Nephron (organoid): ENCODE measurements around the gene MCL1.
"Not testable (repeated sequence)": the region's sequence is repeated elsewhere in the genome, so short reads cannot be mapped to it uniquely, and the experiment has no call there.

Experiments
- H3K27ac Mint-ChIP-seq, 3 experiments: 2 replicates each; pipeline ENCODE4 v1.8.0; 2020; ENCODE audit warnings: mixed read lengths in 3 of 3, mild to moderate bottlenecking in 2 of 3, moderate library complexity in 1 of 3
- H3K27me3 Mint-ChIP-seq: 2 replicates; pipeline ENCODE4 v1.8.0; 2021; ENCODE audit warnings: low read depth, mild to moderate bottlenecking, moderate library complexity, mixed read lengths
- H3K36me3 Mint-ChIP-seq: 2 replicates; pipeline ENCODE4 v1.8.0; 2020; ENCODE audit warnings: low read depth, mixed read lengths
- H3K4me1 Mint-ChIP-seq: 2 replicates; pipeline ENCODE4 v1.8.0; 2020; ENCODE audit warnings: mixed read lengths
- H3K4me3 Mint-ChIP-seq, 3 experiments: 2 replicates each; pipeline ENCODE4 v1.8.0; 2020; ENCODE audit warnings: mild to moderate bottlenecking in 3 of 3, mixed read lengths in 3 of 3, moderate library complexity in 2 of 3
- H3K9me3 Mint-ChIP-seq: 2 replicates; pipeline ENCODE4 v1.8.0; 2020; ENCODE audit warnings: mixed read lengths
- TF ChIP-seq, protein P1 (sequence below), 3 experiments: fragments of 200-600 bp; sonication (generic); IDR thresholded peaks; one replicate each; pipeline ENCODE4 v1.5.0; 2021; ENCODE audit warnings: antibody characterized with exemption in 3 of 3; ENCODE audit not compliant: unreplicated experiment in 3 of 3

The MCL1 gene

DNA sequence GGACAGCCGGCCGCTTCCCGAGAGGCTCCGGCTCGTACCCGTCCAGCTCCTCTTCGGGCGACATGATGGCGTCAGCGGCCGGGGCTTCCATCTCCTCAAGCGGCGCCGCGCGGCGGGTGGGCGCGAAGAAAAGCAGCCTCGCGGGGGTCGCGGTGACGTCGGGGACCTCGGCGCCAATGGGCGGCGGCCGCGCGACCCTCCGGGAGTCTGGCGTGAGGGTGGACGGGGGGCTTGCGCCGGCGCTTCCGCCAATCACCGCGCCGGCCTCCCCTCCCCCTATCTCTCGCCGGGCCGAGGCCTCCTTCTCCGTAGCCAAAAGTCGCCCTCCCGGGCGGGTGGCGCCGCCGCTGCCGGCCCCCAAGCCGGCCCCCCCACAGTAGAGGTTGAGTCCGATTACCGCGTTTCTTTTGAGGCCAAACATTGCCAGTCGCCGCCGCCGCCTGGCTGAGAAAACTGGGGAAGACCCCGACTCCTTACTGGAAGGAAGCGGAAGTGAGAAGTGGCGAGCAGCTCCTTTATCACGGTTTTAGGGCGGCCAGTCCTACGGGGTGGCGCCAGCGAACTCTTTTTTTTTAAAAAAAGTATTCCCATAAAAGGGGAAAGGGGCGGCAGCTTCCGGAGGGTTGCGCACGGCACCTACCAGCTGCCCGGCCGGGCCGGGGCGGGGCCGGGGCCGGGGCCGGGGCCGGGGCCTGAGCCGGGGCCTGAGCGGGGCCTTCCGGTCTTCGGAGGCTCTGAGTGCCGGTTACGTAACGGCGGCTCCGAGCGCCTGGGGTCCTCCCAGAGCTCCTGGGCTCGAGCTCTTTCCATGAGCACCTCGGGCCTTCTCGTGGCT, at the start of gene MCL1:
Gene MCL1, minus strand, starts transcription at position 501 of the 835 bp plus-strand sequence. Its CDS starts 80 bp downstream, at position 421.
- H3K27ac Mint-ChIP-seq, result peak within 1 kb of the TSS; percentile 96 to 100 (median 99)
- peak within 1 kb of the TSS; percentile 95 to 98 (median 97) for H3K4me3 Mint-ChIP-seq
- no peaks in the 10 kb centered on the region for H3K9me3 Mint-ChIP-seq
- H3K36me3 Mint-ChIP-seq, result peaks cover 50% of the 10 kb centered on the region
- peaks cover 47% of the 10 kb centered on the region for H3K4me1 Mint-ChIP-seq
- TF ChIP-seq, protein P1, sequence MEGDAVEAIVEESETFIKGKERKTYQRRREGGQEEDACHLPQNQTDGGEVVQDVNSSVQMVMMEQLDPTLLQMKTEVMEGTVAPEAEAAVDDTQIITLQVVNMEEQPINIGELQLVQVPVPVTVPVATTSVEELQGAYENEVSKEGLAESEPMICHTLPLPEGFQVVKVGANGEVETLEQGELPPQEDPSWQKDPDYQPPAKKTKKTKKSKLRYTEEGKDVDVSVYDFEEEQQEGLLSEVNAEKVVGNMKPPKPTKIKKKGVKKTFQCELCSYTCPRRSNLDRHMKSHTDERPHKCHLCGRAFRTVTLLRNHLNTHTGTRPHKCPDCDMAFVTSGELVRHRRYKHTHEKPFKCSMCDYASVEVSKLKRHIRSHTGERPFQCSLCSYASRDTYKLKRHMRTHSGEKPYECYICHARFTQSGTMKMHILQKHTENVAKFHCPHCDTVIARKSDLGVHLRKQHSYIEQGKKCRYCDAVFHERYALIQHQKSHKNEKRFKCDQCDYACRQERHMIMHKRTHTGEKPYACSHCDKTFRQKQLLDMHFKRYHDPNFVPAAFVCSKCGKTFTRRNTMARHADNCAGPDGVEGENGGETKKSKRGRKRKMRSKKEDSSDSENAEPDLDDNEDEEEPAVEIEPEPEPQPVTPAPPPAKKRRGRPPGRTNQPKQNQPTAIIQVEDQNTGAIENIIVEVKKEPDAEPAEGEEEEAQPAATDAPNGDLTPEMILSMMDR (IDR thresholded peaks at IDR 0.05; ENCODE audit: unreplicated experiment in 3 of 3), result no peak
- no peaks in the 10 kb centered on the region for H3K27me3 Mint-ChIP-seq

DNA sequence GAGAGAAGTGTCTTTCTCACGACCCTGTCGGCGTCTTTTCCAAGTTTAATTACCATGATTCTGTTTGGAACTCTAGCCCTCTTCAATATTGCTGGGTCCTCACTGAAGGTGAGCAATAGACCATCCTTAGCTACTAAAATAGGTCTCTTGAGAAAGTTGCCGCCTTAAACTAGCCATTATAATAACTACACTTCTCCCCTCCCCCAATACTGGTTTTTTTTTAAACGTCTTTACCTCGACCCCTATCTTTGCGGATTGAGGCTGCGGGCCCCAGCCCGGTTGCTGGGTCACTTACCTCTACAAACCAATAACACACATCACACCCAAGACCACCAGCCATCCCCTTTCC, 49.3 kb upstream of the MCL1 start:
- Mint-ChIP-seq H3K27me3 (no peaks in the 10 kb centered on the region), H3K4me3 (no peak overlapping the region), H3K9me3 (no peaks in the 10 kb centered on the region), H3K27ac (no peak overlapping the region), H3K36me3 (peaks cover 40% of the 10 kb centered on the region), H3K4me1 (peaks cover 18% of the 10 kb centered on the region)
- TF ChIP-seq, protein P1 (IDR thresholded peaks at IDR 0.05; ENCODE audit: unreplicated experiment in 3 of 3), result no peak

DNA sequence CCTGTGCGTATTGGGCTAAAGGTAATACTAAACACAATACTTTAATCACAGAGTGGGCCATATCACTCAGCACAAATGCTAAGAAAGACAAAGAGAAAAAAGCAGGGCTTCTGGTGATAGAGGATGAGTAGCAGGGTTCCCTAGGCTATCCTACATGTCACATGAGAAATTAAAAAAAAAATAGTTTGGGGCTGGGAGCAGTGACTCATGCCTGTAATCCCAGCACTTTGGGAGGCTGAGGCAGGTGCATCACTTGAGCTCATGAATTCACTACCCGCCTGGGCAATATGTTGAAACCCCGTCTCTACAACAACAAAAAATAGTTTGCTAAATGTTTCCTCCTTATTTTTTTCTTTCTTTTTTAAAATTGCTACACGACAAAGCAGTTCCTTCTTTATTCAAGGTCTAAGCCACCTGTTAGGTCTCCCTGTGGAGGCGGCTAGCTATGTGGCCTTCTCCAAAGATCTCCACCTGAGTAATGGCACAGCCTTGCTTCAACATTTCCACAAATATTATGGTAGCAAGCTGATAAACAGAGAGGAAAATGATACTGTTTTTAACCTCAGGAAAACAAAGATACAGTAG, 48.5 kb upstream of the MCL1 start:
- Mint-ChIP-seq H3K27ac (no peak overlapping the region), H3K4me3 (no peak overlapping the region), H3K9me3 (no peaks in the 10 kb centered on the region), H3K4me1 (peaks cover 17% of the 10 kb centered on the region), H3K27me3 (no peaks in the 10 kb centered on the region), H3K36me3 (peaks cover 48% of the 10 kb centered on the region)
- TF ChIP-seq, protein P1 (IDR thresholded peaks at IDR 0.05; ENCODE audit: unreplicated experiment in 3 of 3), result no peak

DNA sequence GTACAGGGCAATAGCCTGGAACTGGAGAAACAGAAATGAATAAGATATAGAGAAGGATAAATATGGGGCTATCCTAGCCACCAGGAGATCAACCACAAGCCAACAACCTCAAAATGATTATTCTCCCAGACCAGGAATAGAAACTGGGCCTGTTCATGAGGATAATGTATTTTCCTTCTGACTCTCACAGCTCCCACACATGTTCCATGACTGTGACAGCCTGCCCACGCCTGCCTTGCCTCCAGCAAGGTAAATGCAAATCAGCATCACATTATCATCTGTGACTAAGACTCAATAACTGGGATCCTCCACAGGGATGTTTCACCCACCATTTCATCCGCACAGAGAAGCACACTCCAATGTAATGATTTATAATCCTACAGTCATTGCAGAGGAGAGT, 46.7 kb upstream of the MCL1 start:
- Mint-ChIP-seq H3K4me3 (peak overlapping the region in 1 of 3 experiments; percentile 40), H3K27ac (peak overlapping the region in 1 of 3 experiments; percentile 30), H3K9me3 (no peaks in the 10 kb centered on the region), H3K36me3 (peaks cover 56% of the 10 kb centered on the region), H3K27me3 (no peaks in the 10 kb centered on the region), H3K4me1 (peaks cover 7% of the 10 kb centered on the region)
- TF ChIP-seq, protein P1 (IDR thresholded peaks at IDR 0.05; ENCODE audit: unreplicated experiment in 3 of 3), result no peak

DNA sequence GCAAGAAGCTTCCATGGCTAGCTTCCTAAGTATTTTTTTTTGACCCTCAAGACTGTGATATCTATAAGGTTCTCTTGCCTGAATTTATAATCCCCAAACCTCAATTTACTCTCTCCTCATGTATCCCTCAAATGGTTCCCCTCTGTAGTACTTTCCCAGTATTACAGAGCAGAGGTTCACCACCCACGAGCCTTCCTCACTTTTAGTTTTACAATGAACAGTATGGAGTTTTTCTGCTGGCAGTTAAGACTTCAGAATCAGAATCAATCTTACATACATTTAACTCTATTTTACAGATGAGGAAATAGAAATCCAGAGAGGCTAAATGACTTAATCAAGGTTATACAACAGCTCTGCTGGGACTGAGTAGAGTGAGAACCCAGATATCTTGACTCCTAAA, 45.1 kb upstream of the MCL1 start:
- peaks cover 70% of the 10 kb centered on the region for H3K36me3 Mint-ChIP-seq
- not testable (repeated sequence) for H3K27me3 Mint-ChIP-seq, H3K9me3 Mint-ChIP-seq, H3K27ac Mint-ChIP-seq, H3K4me3 Mint-ChIP-seq
- peaks cover 13% of the 10 kb centered on the region for H3K4me1 Mint-ChIP-seq

DNA sequence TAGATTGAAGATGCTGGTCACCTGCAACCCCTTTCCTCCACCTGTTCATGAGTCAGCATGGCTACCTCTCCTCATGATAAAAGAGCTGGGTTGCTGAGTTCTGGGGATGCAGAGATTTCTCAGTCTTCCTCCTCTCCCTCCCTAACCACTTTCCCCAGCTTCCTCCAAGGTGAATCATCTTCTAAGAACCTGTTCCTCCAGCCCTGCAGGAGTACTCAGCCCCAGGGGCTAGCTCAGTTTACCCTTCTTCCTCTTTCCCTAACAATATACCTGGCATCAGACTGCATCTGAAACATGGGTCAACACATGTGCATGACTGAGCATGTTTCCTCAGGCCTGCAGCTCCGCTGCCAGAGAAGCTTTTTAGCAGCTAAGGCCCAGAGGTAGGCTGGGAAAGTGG, 44.7 kb upstream of the MCL1 start:
- peaks cover 17% of the 10 kb centered on the region for H3K4me1 Mint-ChIP-seq
- H3K27ac Mint-ChIP-seq, H3K9me3 Mint-ChIP-seq, H3K27me3 Mint-ChIP-seq, H3K4me3 Mint-ChIP-seq: not testable (repeated sequence)
- H3K36me3 Mint-ChIP-seq, result peaks cover 74% of the 10 kb centered on the region
